K562 (cell line): ENCODE results near the gene NAA10. TPM values are rescaled to one million over a fixed set of nuclear protein-coding genes. Genes with fewer than 3 reads are reported as not detected.
A peak's percentile ranks its signal among the peaks of the same experiment; 100 is the strongest.

ENCODE experiments used
- ATAC-seq: fragments of 200-7000 bp; cut with Tn5 transposase; 3 replicates; pipeline ENCODE4 v1.9.1; 2020; ENCODE audit warnings: moderate library complexity
- BruUV-seq: library from RNA; stranded (reverse); fragments of 400-500 nt; replicated peaks from 2 replicates; lab custom pipeline; 2021; lab: Mats Ljungman, UMichigan
- CTCF ChIA-PET: fragments of 300-600 bp; formaldehyde crosslinking; extraction: SDS; loops from one replicate; lab custom pipeline; 2021; ENCODE audit warnings: low intra/inter-chr PET ratio; lab: Yijun Ruan, JAX
- POLR2A ChIA-PET: fragments of 300-600, 350-650 bp; sonication (Branson Sonifier 250); formaldehyde crosslinking; extraction: SDS; loops from one replicate; lab custom pipeline; 2021; ENCODE audit warnings: antibody characterized with exemption, inconsistent platforms; lab: Yijun Ruan, JAX
- DNase-seq, 4 experiments: peaks; one replicate each; pipeline versions ENCODE4 v3.0.0 to v3.0.0-alpha.2; 2011 to 2018; ENCODE audit warnings: low spot score in 3 of 4, mixed read lengths in 3 of 4; ENCODE audit errors: extremely low read depth in 1 of 4
- FAIRE-seq: peaks from 2 replicates; lab custom pipeline; 2011; peaks lifted over from hg19 to GRCh38; lab: Jason Lieb, UNC
- H2AFZ ChIP-seq: 2 replicates; pipeline ENCODE4 v1.6.0; 2011; ENCODE audit warnings: low read depth, low read length, control low read depth, inconsistent platforms
- H3K27ac ChIP-seq: fragments of 200-600 bp; 3 replicates; pipeline ENCODE4 v1.8.0; 2011; ENCODE audit warnings: low read depth, mild to moderate bottlenecking, control low read depth, inconsistent platforms, low read length, moderate library complexity, mixed read lengths; ENCODE audit errors: extremely low read depth
- H3K27me3 ChIP-seq, 2 experiments: fragments of 300-600 bp in 1 of 2; 2 replicates in 1 of 2; 3 replicates in 1 of 2; pipeline versions ENCODE4 v1.6.0 to v1.8.0; 2011; ENCODE audit warnings: inconsistent platforms in 2 of 2, low read length in 2 of 2, mild to moderate bottlenecking in 1 of 2, mixed read lengths in 1 of 2, moderate library complexity in 1 of 2; ENCODE audit not compliant: control insufficient read depth in 2 of 2, insufficient read depth in 2 of 2
- H3K36me3 ChIP-seq: fragments of 300-600 bp; 3 replicates; pipeline ENCODE4 v1.8.0; 2011; ENCODE audit warnings: mild to moderate bottlenecking, low read length, inconsistent platforms; ENCODE audit not compliant: control insufficient read depth, insufficient read depth
- H3K4me1 ChIP-seq, 2 experiments: fragments of 200-600 bp in 1 of 2; replicated peaks in 1 of 2; 2 replicates in 1 of 2; 3 replicates in 1 of 2; pipeline versions ENCODE4 v1.5.1 to v1.8.0; 2011; ENCODE audit warnings: inconsistent platforms in 2 of 2, low read length in 2 of 2, mild to moderate bottlenecking in 1 of 2, mixed read lengths in 1 of 2, moderate library complexity in 1 of 2; ENCODE audit not compliant: control insufficient read depth in 2 of 2, insufficient read depth in 2 of 2
- H3K4me2 ChIP-seq: 2 replicates; pipeline ENCODE4 v1.6.1; 2011; ENCODE audit warnings: low read length, control low read depth, inconsistent platforms, mixed read lengths; ENCODE audit not compliant: insufficient read depth
- H3K4me3 ChIP-seq: fragments of 200-600 bp; sonication (generic), shearing (Covaris generic); 2 replicates; pipeline ENCODE4 v1.5.1; 2016; ENCODE audit warnings: control low read depth, inconsistent platforms
- H3K79me2 ChIP-seq: fragments of 200-600 bp; 3 replicates; pipeline ENCODE4 v1.8.0; 2011; ENCODE audit warnings: low read length, inconsistent platforms; ENCODE audit not compliant: control insufficient read depth, insufficient read depth
- H3K9ac ChIP-seq, 2 experiments: 2 replicates each; pipeline versions ENCODE4 v1.6.0 to v1.6.1; 2011; ENCODE audit warnings: low read depth in 2 of 2, low read length in 2 of 2, control low read depth in 1 of 2, inconsistent platforms in 1 of 2, mild to moderate bottlenecking in 1 of 2, mixed read lengths in 1 of 2; ENCODE audit not compliant: insufficient read depth in 1 of 2
- H3K9me1 ChIP-seq: one replicate; pipeline ENCODE4 v1.6.0; 2011; ENCODE audit warnings: inconsistent platforms, mild to moderate bottlenecking, low read length, moderate library complexity; ENCODE audit not compliant: control insufficient read depth, insufficient read depth
- H3K9me3 ChIP-seq: replicated peaks from 2 replicates; pipeline ENCODE4 v1.5.1; 2011; ENCODE audit warnings: low read depth, low read length, inconsistent platforms; ENCODE audit not compliant: control insufficient read depth, insufficient read depth
- H4K20me1 ChIP-seq: replicated peaks from 2 replicates; pipeline ENCODE4 v1.6.1; 2011; ENCODE audit warnings: low read length, inconsistent platforms, mixed read lengths; ENCODE audit not compliant: control insufficient read depth, insufficient read depth
- MCM7 ChIP-seq, 2 experiments: fragments of 450-650 bp; IDR thresholded peaks; 2 replicates each; pipeline ENCODE4 v1.6.1; 2016 to 2018
- POLR2G ChIP-seq: fragments of 200-400 bp; formaldehyde crosslinking; IDR thresholded peaks from 2 replicates; pipeline ENCODE4 v1.6.1; 2017; ENCODE audit warnings: low read depth, mild to moderate bottlenecking, antibody characterized with exemption, low read length, moderate library complexity
- RBFOX2 ChIP-seq: fragments of 200-400 bp; formaldehyde crosslinking; IDR thresholded peaks from 2 replicates; pipeline ENCODE4 v1.6.1; 2017; ENCODE audit warnings: low read depth, mild to moderate bottlenecking, low read length, moderate library complexity
- TGIF2 ChIP-seq: sonication (generic); formaldehyde crosslinking; IDR thresholded peaks from 2 replicates; pipeline ENCODE4 v1.8.1; 2022; ENCODE audit warnings: mild to moderate bottlenecking, missing genetic modification reagents, moderate library complexity
- WGBS: fragments of 100-300 bp; shearing (Covaris generic); methylation state at CpG from one replicate; pipeline ENCODE4 v1.1.6; 2016; ENCODE audit warnings: low coverage, mixed read lengths; ENCODE audit not compliant: insufficient coverage; ENCODE audit errors: missing lambda C conversion rate; 5-methylcytosine and 5-hydroxymethylcytosine counted together
- in situ Hi-C: fragments of 300-500 bp; cut with MboI; formaldehyde crosslinking; loops from 4 replicates; pipeline ENCODE4 v1.15.0; 2018; ENCODE audit warnings: inconsistent platforms, mixed read lengths
- intact Hi-C: fragments of 100-400 bp; cut with micrococcal nuclease; formaldehyde crosslinking; loops from 2 replicates; pipeline ENCODE4 v1.14.2; 2022
- polyA plus RNA-seq, 8 experiments: library from polyadenylated mRNA; depleted of rRNA in 4 of 8; stranded (reverse) in 5 of 8; unstranded in 3 of 8; fragments of >200 nt; fragmentation: Nextera tagmentation in 2 of 8; fragmentation: Illumina TruSeq in 1 of 8; extraction: Ambion mirVana in 2 of 8; extraction: Trizol in 1 of 8; gene quantifications; 2 replicates each; pipeline versions ENCODE4 v1.2.1 to v1.2.3, GENCODE V29; 2011 to 2014; ENCODE audit warnings: inconsistent platforms in 1 of 8, missing spikeins in 1 of 8
- total RNA-seq, 7 experiments: library from RNA; depleted of rRNA in 6 of 7; stranded (reverse); fragments of >200 nt in 6 of 7; fragmentation: Illumina TruSeq in 2 of 7; extraction: Trizol in 2 of 7; gene quantifications; 2 replicates each; pipeline versions ENCODE4 v1.2.1 to v1.2.3, GENCODE V29; 2011 to 2021; ENCODE audit warnings: low replicate concordance in 1 of 7

The NAA10 gene
- total and polyA plus RNA-seq, 9 of the 15 experiments (the other 6 are each of a cell fraction or from before 2014, with no cell fraction given) = 11.1 to 250 (median 134) TPM

GRCh38 chrX:153964105-153964504 lies 29.3 kb upstream of the NAA10 start:
- POLR2A ChIA-PET = interaction anchor here (0.7 to 1.3 kb wide), 3 partner anchors 8 to 87 kb away, joined by 3 read pairs; no protein-coding TSS in a partner anchor
- Histone ChIP-seq H3K27me3 (no peaks in the 10 kb centered on the region), H3K79me2 (peaks cover 69% of the 10 kb centered on the region), H3K9ac (no peak overlapping the region; a peak in 1 of 4 replicates), H3K4me2 (no peak overlapping the region), H4K20me1 (peaks cover 45% of the 10 kb centered on the region), H3K4me1 (peaks cover 27 to 41% of the 10 kb centered on the region in 2 experiments), H3K27ac (no peak overlapping the region), H3K36me3 (peaks cover 97% of the 10 kb centered on the region; the same call in 2 of the 3 replicates), H3K4me3 (no peak overlapping the region), H3K9me3 (no peaks in the 10 kb centered on the region), H2AFZ (no peak overlapping the region), H3K9me1 (peaks cover 5% of the 10 kb centered on the region)
- ATAC-seq = no peak
- CTCF ChIA-PET = no interaction called here
- BruUV-seq = no TSS peak
- no peak for DNase-seq
- in situ Hi-C loops (no loop called here), intact Hi-C loops (no loop called here)
- no peak for FAIRE-seq
- WGBS = 93% methylated on average over 10 of the region's 14 CpGs
- TF ChIP-seq RBFOX2 (peak; percentile 52), POLR2G (0 out of 2 replicates have a peak, but pooled peaks have one; percentile 36), MCM7 (IDR thresholded peaks at IDR 0.05) (no peak)

DNA sequence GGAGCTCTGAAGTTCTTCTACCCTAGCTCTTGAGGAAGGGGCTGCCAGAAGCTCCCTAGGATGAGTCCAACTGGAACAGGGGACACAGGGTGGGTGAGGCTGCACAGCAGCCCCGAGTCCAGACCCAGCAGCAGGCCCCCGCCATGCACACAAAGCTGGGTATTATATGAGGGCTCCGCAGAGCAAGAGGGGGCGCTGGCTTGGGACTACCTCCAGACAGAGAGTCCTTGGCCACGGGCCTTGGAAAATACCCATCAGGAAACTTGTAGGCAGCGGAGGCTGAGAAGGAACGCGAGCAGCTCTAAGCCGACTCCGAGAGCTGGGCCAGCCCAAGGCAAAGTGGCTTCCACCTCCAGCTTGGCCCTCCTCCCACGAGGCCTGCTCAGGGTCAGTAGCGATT lies 28.7 kb upstream of the NAA10 start:
- no peak overlapping the region for H3K4me2 ChIP-seq
- H2AFZ ChIP-seq = no peak overlapping the region
- no peak for DNase-seq
- peaks cover 40% of the 10 kb centered on the region for H4K20me1 ChIP-seq
- POLR2A ChIA-PET = interaction anchor here (0.7 to 1.3 kb wide), 2 partner anchors 14 to 88 kb away, joined by 3 read pairs; no protein-coding TSS in a partner anchor
- in situ Hi-C loops (no loop called here), intact Hi-C loops (no loop called here)
- no peak for ATAC-seq
- H3K79me2 ChIP-seq = peaks cover 63% of the 10 kb centered on the region
- CTCF ChIA-PET = no interaction called here
- WGBS = 96% methylated on average over 9 of the region's 12 CpGs
- BruUV-seq = no TSS peak
- H3K27me3 ChIP-seq = no peaks in the 10 kb centered on the region
- TF ChIP-seq RBFOX2 = peak; percentile 24; the same call in 1 of the 2 replicates
- TF ChIP-seq TGIF2 (CRISPR knock-in tag) = no peak
- TF ChIP-seq POLR2G = peak; percentile 14; the same call in 1 of the 2 replicates
- TF ChIP-seq, all 486 proteins: peak for 2
- H3K9me3 ChIP-seq = no peaks in the 10 kb centered on the region
- H3K9me1 ChIP-seq = peaks cover 5% of the 10 kb centered on the region
- no peak for FAIRE-seq
- peaks cover 97% of the 10 kb centered on the region; the same call in 2 of the 3 replicates for H3K36me3 ChIP-seq
- no peak overlapping the region; a peak in 1 of 4 replicates for H3K9ac ChIP-seq
- H3K4me3 ChIP-seq = no peak overlapping the region
- peaks cover 24 to 35% of the 10 kb centered on the region in 2 experiments for H3K4me1 ChIP-seq
- no peak overlapping the region for H3K27ac ChIP-seq
